DMS 273 treated with DMSO at 0.1 percent for 48 hours (cell line): Measurements from ENCODE around the gene YY1.
"Not testable (repeated sequence)": the region's sequence is repeated elsewhere in the genome, so short reads cannot be mapped to it uniquely, and the experiment has no call there.

Experiments
- DNase-seq: peaks from one replicate; lab custom pipeline; 2025; lab: John Stamatoyannopoulos, UW

Gene YY1

GRCh38 chr14:100243020-100243419, 4.1 kb downstream of the YY1 start:
- no peak for DNase-seq

- peak; percentile 77 for DNase-seq
Observed at GRCh38 chr14:100246809-100247428, 8.0 kb downstream of the YY1 start.

GRCh38 chr14:100250732-100251465, 12.0 kb downstream of the YY1 start:
- DNase-seq: no peak

GRCh38 chr14:100252684-100253083, 13.7 kb downstream of the YY1 start:
- no peak for DNase-seq

GRCh38 chr14:100256339-100256895, 17.5 kb downstream of the YY1 start:
- no peak for DNase-seq

- no peak for DNase-seq
Observed at GRCh38 chr14:100261621-100262020, 22.7 kb downstream of the YY1 start.

- DNase-seq: no peak
Observed at GRCh38 chr14:100262545-100262944, 23.6 kb downstream of the YY1 start.

GRCh38 chr14:100263141-100263540, 24.2 kb downstream of the YY1 start:
- DNase-seq: no peak

GRCh38 chr14:100267990-100268389, 29.0 kb downstream of the YY1 start:
- no peak for DNase-seq

- DNase-seq: no peak
Observed at GRCh38 chr14:100268591-100269207, 29.8 kb downstream of the YY1 start.

GRCh38 chr14:100271247-100271939, 32.4 kb downstream of the YY1 start:
- no peak for DNase-seq

GRCh38 chr14:100274250-100274649, 35.3 kb downstream of the YY1 start:
- DNase-seq: no peak

GRCh38 chr14:100275214-100275613, 36.3 kb downstream of the YY1 start:
- DNase-seq: no peak

- DNase-seq: no peak
Observed at GRCh38 chr14:100278702-100279101, 39.8 kb downstream of the YY1 start.

GRCh38 chr14:100279133-100279532, 40.2 kb downstream of the YY1 start:
- DNase-seq: no peak

GRCh38 chr14:100279563-100279962, 40.6 kb downstream of the YY1 start:
- DNase-seq: no peak

GRCh38 chr14:100281286-100282082, 42.5 kb downstream of the YY1 start:
- DNase-seq: no peak

- DNase-seq: no peak
Observed at GRCh38 chr14:100282083-100282350, 43.1 kb downstream of the YY1 start.

GRCh38 chr14:100282766-100283419, 43.9 kb downstream of the YY1 start:
- no peak for DNase-seq

- DNase-seq: not testable (repeated sequence)
Observed at GRCh38 chr14:100283436-100283835, 44.5 kb downstream of the YY1 start.
